ENCODE measurements around the gene SLC19A1. TPM values are rescaled to one million over a fixed set of nuclear protein-coding genes. Genes with fewer than 3 reads are reported as not detected.

SLC19A1 gene
- total RNA-seq, 1 experiment from 2014 or later = 4.3 TPM

DNA sequence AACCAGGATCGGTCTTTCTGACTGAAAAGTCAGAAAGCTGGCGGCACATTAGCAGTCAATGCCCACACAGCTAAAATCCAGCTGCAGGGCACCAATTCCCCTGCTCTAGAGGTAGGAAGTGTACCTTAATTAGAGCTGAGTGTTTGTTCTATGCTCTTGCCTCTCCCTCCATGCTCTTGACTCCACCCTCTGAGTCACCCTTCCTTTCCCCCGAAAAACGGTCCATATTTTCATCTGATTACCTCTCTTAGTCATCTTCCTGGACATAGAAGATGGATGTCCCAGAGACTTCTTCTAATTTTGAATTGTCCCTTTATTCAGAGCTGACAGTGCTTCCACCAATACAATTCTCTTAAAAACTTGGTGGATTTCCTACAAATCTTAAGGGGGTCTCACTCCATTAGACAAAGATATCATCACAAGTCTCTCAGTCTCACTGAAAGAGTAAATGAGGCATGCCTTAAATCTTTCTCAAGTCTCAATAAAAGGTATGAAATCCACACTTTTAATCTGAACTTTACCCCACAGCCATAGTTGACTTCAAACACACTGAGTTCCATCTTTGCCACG, 44.1 kb upstream of the SLC19A1 start:
- H3K9me3 ChIP-seq (ENCODE audit: low read length) = no peaks in the 10 kb centered on the region
- no peaks in the 10 kb centered on the region for H3K27me3 ChIP-seq (ENCODE audit: low read length)
- no peaks in the 10 kb centered on the region for H3K36me3 ChIP-seq (ENCODE audit: insufficient read depth, low read length)
- no peaks in the 10 kb centered on the region for H3K9me2 ChIP-seq (replicated peaks; ENCODE audit: insufficient read depth, low read length)
- no peak for DNase-seq
- H3K4me3 ChIP-seq (ENCODE audit: low read length) = no peak overlapping the region
- H3K4me2 ChIP-seq (ENCODE audit: low read depth, low read length, poor library complexity, severe bottlenecking) = no peak overlapping the region
- no peak overlapping the region for H2AFZ ChIP-seq (ENCODE audit: low read length)
- no peak overlapping the region for H3K9ac ChIP-seq (ENCODE audit: low read length)
- H4K20me1 ChIP-seq (ENCODE audit: insufficient read depth, low read depth, low read length) = no peaks in the 10 kb centered on the region
- H3K4me1 ChIP-seq (ENCODE audit: low read length) = no peaks in the 10 kb centered on the region
- no peaks in the 10 kb centered on the region for H3K79me2 ChIP-seq (ENCODE audit: low read length)
- no peak overlapping the region for H3K27ac ChIP-seq (ENCODE audit: low read length)

DNA sequence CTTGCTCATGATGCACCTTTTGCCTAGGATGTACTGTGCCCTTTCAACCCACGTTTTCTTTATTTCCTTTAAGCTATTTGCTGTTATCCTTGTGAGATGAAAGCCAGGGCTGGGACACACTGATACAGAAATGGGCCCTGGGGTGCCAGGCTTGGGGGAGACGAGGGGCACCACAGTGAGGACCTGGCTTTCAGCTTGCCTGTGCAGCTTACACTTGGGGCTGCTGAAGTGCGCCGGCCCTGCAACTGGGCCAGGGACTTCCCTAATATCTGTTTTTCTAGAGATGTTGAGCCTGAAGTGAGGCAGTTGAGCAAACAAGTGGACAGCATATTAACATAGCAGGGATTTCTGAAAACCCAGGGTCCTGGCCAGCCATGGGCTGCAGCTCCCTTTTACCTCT, 42.5 kb upstream of the SLC19A1 start:
- no peak overlapping the region for H2AFZ ChIP-seq (ENCODE audit: low read length)
- DNase-seq = no peak
- no peaks in the 10 kb centered on the region for H3K4me1 ChIP-seq (ENCODE audit: low read length)
- no peaks in the 10 kb centered on the region for H3K36me3 ChIP-seq (ENCODE audit: insufficient read depth, low read length)
- H3K9me2 ChIP-seq (replicated peaks; ENCODE audit: insufficient read depth, low read length) = no peaks in the 10 kb centered on the region
- no peak overlapping the region for H3K9ac ChIP-seq (ENCODE audit: low read length)
- no peak overlapping the region for H3K27ac ChIP-seq (ENCODE audit: low read length)
- H4K20me1 ChIP-seq (ENCODE audit: insufficient read depth, low read depth, low read length) = no peaks in the 10 kb centered on the region
- no peaks in the 10 kb centered on the region for H3K27me3 ChIP-seq (ENCODE audit: low read length)
- no peak overlapping the region for H3K4me3 ChIP-seq (ENCODE audit: low read length)
- H3K9me3 ChIP-seq (ENCODE audit: low read length) = no peaks in the 10 kb centered on the region
- H3K4me2 ChIP-seq (ENCODE audit: low read depth, low read length, poor library complexity, severe bottlenecking) = no peak overlapping the region
- H3K79me2 ChIP-seq (ENCODE audit: low read length) = no peaks in the 10 kb centered on the region

DNA sequence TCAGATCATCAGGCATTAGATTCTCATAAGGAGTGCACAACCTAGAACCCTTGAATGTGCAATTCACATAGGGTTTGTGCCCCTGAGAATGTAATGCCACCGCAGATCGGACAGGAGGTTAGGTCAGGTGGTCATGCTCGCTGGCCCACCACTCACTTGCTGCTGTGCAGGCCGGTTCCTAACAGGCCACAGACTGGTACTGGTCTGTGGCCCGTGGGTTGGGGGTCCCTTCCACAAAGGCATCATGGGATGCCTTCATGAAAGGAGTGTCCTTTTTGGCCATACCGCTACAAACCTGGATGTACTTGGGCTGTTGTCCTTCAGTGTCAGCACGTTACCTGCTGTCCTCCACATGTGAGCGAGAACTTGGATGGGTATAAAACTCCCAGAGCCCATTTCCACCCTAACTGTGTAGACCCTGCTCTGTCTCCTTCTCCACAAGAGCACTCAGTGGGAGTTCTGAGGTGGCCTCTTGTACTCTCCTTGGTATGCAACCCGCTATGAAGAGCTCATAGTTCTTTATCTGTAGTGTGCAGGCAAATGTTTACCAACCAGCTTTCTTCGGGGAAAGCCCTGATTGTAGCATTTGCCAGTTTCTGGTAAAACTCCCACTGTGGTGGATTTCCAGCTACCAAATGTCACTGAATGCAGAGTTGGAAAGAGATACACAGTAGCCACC, 41.7 kb upstream of the SLC19A1 start:
- Histone ChIP-seq H3K36me3 (ENCODE audit: insufficient read depth, low read length) (no peaks in the 10 kb centered on the region), H3K9me3 (ENCODE audit: low read length) (no peaks in the 10 kb centered on the region), H3K4me3 (ENCODE audit: low read length) (no peak overlapping the region), H3K9ac (ENCODE audit: low read length) (no peak overlapping the region), H2AFZ (ENCODE audit: low read length) (no peak overlapping the region), H3K9me2 (replicated peaks; ENCODE audit: insufficient read depth, low read length) (no peaks in the 10 kb centered on the region), H3K79me2 (ENCODE audit: low read length) (no peaks in the 10 kb centered on the region), H3K4me1 (ENCODE audit: low read length) (no peaks in the 10 kb centered on the region), H3K27me3 (ENCODE audit: low read length) (no peaks in the 10 kb centered on the region), H3K27ac (ENCODE audit: low read length) (no peak overlapping the region), H4K20me1 (ENCODE audit: insufficient read depth, low read depth, low read length) (no peaks in the 10 kb centered on the region), H3K4me2 (ENCODE audit: low read depth, low read length, poor library complexity, severe bottlenecking) (no peak overlapping the region)
- DNase-seq = no peak

DNA sequence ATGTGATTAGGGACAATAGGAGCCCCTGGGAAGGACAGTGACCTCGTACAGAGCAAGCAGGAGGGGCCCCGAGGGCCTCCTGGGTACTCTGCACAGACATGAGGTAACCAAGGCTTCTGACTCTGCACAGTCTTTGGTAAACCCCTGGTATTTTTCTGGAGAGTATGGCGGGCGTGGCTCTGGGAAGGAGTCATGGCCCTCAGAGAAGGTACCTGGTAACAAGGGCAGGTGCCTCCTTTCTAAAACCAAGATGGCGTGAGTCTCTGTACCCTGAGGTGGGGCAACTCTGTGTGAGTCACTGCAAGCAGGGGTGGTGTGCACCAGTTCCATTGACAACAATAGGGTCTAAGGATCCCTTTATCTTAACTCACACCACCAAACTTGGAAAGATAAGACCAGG, 39.9 kb upstream of the SLC19A1 start:
- no peak overlapping the region for H3K4me2 ChIP-seq (ENCODE audit: low read depth, low read length, poor library complexity, severe bottlenecking)
- H3K36me3 ChIP-seq (ENCODE audit: insufficient read depth, low read length) = no peaks in the 10 kb centered on the region
- H3K27me3 ChIP-seq (ENCODE audit: low read length) = no peaks in the 10 kb centered on the region
- no peaks in the 10 kb centered on the region for H4K20me1 ChIP-seq (ENCODE audit: insufficient read depth, low read depth, low read length)
- H2AFZ ChIP-seq (ENCODE audit: low read length) = no peak overlapping the region
- no peaks in the 10 kb centered on the region for H3K9me3 ChIP-seq (ENCODE audit: low read length)
- H3K27ac ChIP-seq (ENCODE audit: low read length) = no peak overlapping the region
- no peak overlapping the region for H3K9ac ChIP-seq (ENCODE audit: low read length)
- no peaks in the 10 kb centered on the region for H3K4me1 ChIP-seq (ENCODE audit: low read length)
- H3K79me2 ChIP-seq (ENCODE audit: low read length) = no peaks in the 10 kb centered on the region
- H3K9me2 ChIP-seq (replicated peaks; ENCODE audit: insufficient read depth, low read length) = no peaks in the 10 kb centered on the region
- no peak for DNase-seq
- H3K4me3 ChIP-seq (ENCODE audit: low read length) = no peak overlapping the region

DNA sequence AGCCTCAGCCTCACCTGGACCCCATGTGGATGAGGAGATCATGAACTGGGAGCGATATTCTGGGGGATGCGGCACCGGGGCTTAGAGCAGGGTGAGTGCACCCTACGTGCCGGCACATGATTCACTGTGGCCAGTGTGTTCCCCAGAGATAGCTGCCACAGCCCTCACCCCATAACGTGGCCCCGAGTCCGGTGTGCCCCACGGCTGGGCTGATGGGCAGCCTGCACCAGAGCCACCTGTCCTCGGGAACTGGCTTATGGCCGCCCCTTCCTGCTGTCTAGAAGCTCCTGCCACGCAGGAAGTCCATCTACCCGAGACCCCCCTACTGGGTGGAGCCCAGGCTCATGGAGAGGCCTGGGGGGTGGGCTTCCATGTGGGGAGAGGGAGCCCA, 39.1 kb upstream of the SLC19A1 start:
- H3K4me3 ChIP-seq (ENCODE audit: low read length) = no peak overlapping the region
- H3K9me3 ChIP-seq (ENCODE audit: low read length) = no peaks in the 10 kb centered on the region
- no peaks in the 10 kb centered on the region for H3K9me2 ChIP-seq (replicated peaks; ENCODE audit: insufficient read depth, low read length)
- no peak overlapping the region for H2AFZ ChIP-seq (ENCODE audit: low read length)
- no peaks in the 10 kb centered on the region for H3K4me1 ChIP-seq (ENCODE audit: low read length)
- no peak overlapping the region for H3K27ac ChIP-seq (ENCODE audit: low read length)
- H3K79me2 ChIP-seq (ENCODE audit: low read length) = no peaks in the 10 kb centered on the region
- DNase-seq = no peak
- no peaks in the 10 kb centered on the region for H3K27me3 ChIP-seq (ENCODE audit: low read length)
- no peaks in the 10 kb centered on the region for H3K36me3 ChIP-seq (ENCODE audit: insufficient read depth, low read length)
- no peaks in the 10 kb centered on the region for H4K20me1 ChIP-seq (ENCODE audit: insufficient read depth, low read depth, low read length)
- H3K9ac ChIP-seq (ENCODE audit: low read length) = no peak overlapping the region
- H3K4me2 ChIP-seq (ENCODE audit: low read depth, low read length, poor library complexity, severe bottlenecking) = no peak overlapping the region

DNA sequence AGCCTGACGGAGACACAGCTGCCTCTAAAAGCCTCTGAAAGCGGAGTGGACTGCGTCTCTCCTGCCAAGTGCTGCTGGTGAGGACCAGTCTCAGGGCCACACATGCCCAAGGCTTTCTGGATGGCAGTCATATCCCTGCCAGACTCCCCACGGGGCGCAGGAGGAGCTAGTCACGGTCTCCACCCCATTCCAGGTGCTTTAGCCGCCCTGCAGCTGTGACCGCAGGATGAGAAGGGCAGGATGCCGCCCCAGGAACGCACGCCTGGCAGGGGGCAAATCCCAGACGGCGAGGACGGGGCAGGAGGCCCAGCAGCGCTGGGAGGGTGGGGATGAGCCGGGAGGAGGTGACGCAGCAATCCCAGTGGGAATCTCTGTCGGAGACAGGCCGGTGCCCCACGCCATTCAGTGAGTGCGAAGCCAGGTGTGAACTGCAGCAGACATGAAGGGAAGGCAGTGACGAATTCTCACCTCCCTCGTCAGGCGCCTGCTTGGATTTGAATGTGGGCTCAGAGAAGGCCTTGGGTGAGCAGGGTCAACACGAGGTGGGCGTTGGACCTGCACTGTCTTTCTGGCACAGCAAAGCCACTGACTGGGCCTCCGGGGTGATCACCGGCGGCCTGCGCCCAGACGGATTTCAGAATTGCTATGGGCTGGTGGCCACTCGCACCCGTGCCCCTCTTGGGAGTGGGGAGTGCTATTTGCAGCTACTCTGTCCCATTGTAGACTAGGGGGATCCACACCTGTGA, 38.5 kb upstream of the SLC19A1 start:
- Histone ChIP-seq H2AFZ (ENCODE audit: low read length) (no peak overlapping the region), H4K20me1 (ENCODE audit: insufficient read depth, low read depth, low read length) (no peaks in the 10 kb centered on the region), H3K4me1 (ENCODE audit: low read length) (no peaks in the 10 kb centered on the region), H3K9me2 (replicated peaks; ENCODE audit: insufficient read depth, low read length) (no peaks in the 10 kb centered on the region), H3K79me2 (ENCODE audit: low read length) (no peaks in the 10 kb centered on the region), H3K4me3 (ENCODE audit: low read length) (no peak overlapping the region), H3K27me3 (ENCODE audit: low read length) (no peaks in the 10 kb centered on the region), H3K9ac (ENCODE audit: low read length) (no peak overlapping the region), H3K9me3 (ENCODE audit: low read length) (no peaks in the 10 kb centered on the region), H3K4me2 (ENCODE audit: low read depth, low read length, poor library complexity, severe bottlenecking) (no peak overlapping the region), H3K36me3 (ENCODE audit: insufficient read depth, low read length) (no peaks in the 10 kb centered on the region), H3K27ac (ENCODE audit: low read length) (no peak overlapping the region)
- DNase-seq = no peak

DNA sequence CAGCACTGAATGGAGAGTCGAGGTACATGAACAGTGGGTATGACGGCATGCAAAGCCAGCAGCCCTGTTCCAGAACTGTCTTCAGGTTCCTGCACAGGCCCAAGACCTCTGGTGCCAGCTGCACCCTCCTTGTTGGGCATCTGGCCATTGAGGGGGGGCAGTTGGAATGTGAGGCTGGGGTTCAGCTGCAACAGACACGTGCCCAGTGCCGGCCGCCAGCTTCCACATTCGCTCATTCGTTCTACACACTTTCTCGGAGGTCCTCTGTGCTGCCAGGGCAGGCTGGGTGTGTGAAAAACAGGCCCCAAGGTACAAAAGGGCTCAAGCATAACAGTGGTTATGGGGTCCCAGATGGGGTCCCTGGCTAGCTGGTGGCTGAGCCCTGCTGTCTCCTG, 37.9 kb upstream of the SLC19A1 start:
- H3K4me1 ChIP-seq (ENCODE audit: low read length) = no peaks in the 10 kb centered on the region
- H3K27ac ChIP-seq (ENCODE audit: low read length) = no peak overlapping the region
- no peaks in the 10 kb centered on the region for H4K20me1 ChIP-seq (ENCODE audit: insufficient read depth, low read depth, low read length)
- no peak overlapping the region for H2AFZ ChIP-seq (ENCODE audit: low read length)
- H3K4me2 ChIP-seq (ENCODE audit: low read depth, low read length, poor library complexity, severe bottlenecking) = no peak overlapping the region
- no peaks in the 10 kb centered on the region for H3K9me3 ChIP-seq (ENCODE audit: low read length)
- no peaks in the 10 kb centered on the region for H3K79me2 ChIP-seq (ENCODE audit: low read length)
- no peaks in the 10 kb centered on the region for H3K9me2 ChIP-seq (replicated peaks; ENCODE audit: insufficient read depth, low read length)
- H3K27me3 ChIP-seq (ENCODE audit: low read length) = no peaks in the 10 kb centered on the region
- no peak overlapping the region for H3K9ac ChIP-seq (ENCODE audit: low read length)
- no peaks in the 10 kb centered on the region for H3K36me3 ChIP-seq (ENCODE audit: insufficient read depth, low read length)
- H3K4me3 ChIP-seq (ENCODE audit: low read length) = no peak overlapping the region
- DNase-seq = no peak

DNA sequence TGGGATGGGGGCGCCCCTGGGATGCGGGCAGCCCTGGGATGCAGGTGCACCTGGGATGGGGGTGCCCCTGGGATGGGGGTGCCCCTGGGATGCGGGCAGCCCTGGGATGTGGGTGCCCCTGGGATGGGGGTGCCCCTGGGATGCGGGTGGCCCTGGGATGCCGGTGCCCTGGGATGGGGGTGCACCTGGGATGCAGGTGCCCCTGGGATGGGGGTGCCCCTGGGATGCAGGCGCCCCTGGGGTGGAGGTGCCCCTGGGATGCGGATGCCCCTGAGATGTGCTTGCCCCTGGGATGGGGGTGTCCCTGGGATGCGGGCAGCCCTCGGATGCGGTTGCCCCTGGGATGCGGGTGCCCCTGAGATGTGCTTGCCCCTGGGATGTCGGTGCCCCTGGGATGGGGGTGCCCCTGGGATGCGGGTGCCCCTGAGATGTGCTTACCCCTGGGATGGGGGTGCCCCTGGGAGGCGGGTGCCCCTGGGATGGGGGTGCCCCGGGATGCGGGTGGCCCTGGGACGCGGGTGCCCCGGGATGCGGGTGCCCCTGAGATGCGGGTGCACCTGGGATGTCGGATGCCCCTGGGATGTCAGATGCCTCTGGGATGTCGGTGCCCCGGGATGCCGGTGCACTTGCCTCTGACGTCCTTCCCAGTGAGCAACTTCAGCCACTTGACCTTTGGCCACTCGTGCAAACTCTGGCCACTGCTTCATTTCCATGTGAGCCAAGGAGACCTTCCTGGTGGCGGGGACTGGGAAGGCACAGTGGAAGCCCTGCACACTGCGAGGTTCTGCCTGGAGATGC, 37.3 kb upstream of the SLC19A1 start:
- Histone ChIP-seq H3K27ac (ENCODE audit: low read length) (no peak overlapping the region), H3K27me3 (ENCODE audit: low read length) (no peaks in the 10 kb centered on the region), H4K20me1 (ENCODE audit: insufficient read depth, low read depth, low read length) (no peaks in the 10 kb centered on the region), H3K4me3 (ENCODE audit: low read length) (no peak overlapping the region), H3K36me3 (ENCODE audit: insufficient read depth, low read length) (no peaks in the 10 kb centered on the region), H3K79me2 (ENCODE audit: low read length) (no peaks in the 10 kb centered on the region), H3K4me2 (ENCODE audit: low read depth, low read length, poor library complexity, severe bottlenecking) (no peak overlapping the region), H3K4me1 (ENCODE audit: low read length) (no peaks in the 10 kb centered on the region), H2AFZ (ENCODE audit: low read length) (no peak overlapping the region), H3K9me3 (ENCODE audit: low read length) (no peaks in the 10 kb centered on the region), H3K9ac (ENCODE audit: low read length) (no peak overlapping the region), H3K9me2 (replicated peaks; ENCODE audit: insufficient read depth, low read length) (no peaks in the 10 kb centered on the region)
- DNase-seq = no peak

Data from Karpas-422 (cell line).